HepG2 (cell line): ENCODE measurements around the gene CREB1. TPM values are rescaled to one million over a fixed set of nuclear protein-coding genes. Genes with fewer than 3 reads are reported as not detected.
A peak's percentile ranks its signal among the peaks of the same experiment; 100 is the strongest.

Experiments used
- CENPT ChIP-seq: sonication (generic); formaldehyde crosslinking; IDR thresholded peaks from 2 replicates; pipeline ENCODE4 v1.8.0; 2022; ENCODE audit warnings: low read depth, mild to moderate bottlenecking, moderate library complexity, missing genetic modification reagents
- ELF1 ChIP-seq: sonication (generic); formaldehyde crosslinking; IDR thresholded peaks from 2 replicates; pipeline ENCODE4 v1.4.0; 2020; ENCODE audit warnings: missing genetic modification reagents
- ISL2 ChIP-seq: sonication (generic); formaldehyde crosslinking; IDR thresholded peaks from 2 replicates; pipeline ENCODE4 v1.5.0; 2020; ENCODE audit warnings: missing genetic modification reagents
- NFE2 ChIP-seq: sonication (generic); formaldehyde crosslinking; IDR thresholded peaks from 2 replicates; pipeline ENCODE4 v1.4.0; 2020; ENCODE audit warnings: missing genetic modification reagents
- NFE2L2 ChIP-seq: fragments of 150-350 bp; IDR thresholded peaks from 2 replicates; pipeline ENCODE4 v1.6.1; 2014; ENCODE audit warnings: low read length
- RXRA ChIP-seq: sonication (generic); formaldehyde crosslinking; IDR thresholded peaks from 2 replicates; pipeline ENCODE4 v1.5.1; 2020; ENCODE audit warnings: missing genetic modification reagents
- SIX4 ChIP-seq: sonication (generic); formaldehyde crosslinking; IDR thresholded peaks from 2 replicates; pipeline ENCODE4 v1.4.0; 2020; ENCODE audit warnings: missing genetic modification reagents
- SMC3 ChIP-seq: IDR thresholded peaks from 2 replicates; pipeline ENCODE4 v1.6.1; 2011; ENCODE audit warnings: low read length, improper control_type of control experiment
- ZNF781 ChIP-seq: sonication (generic); formaldehyde crosslinking; IDR thresholded peaks from 2 replicates; pipeline ENCODE4 v1.5.1; 2020; ENCODE audit warnings: borderline replicate concordance, mild to moderate bottlenecking, missing genetic modification reagents; ENCODE audit errors: not compliant biosample characterization
- polyA plus RNA-seq, 8 experiments: library from polyadenylated mRNA; depleted of rRNA in 3 of 8; stranded (reverse) in 7 of 8; unstranded in 1 of 8; fragments of >200 nt; fragmentation: Illumina TruSeq in 4 of 8; extraction: Trizol in 4 of 8; gene quantifications; 2 replicates each; pipeline versions ENCODE4 v1.2.1 to v1.2.3, GENCODE V29; 2011 to 2016; ENCODE audit warnings: low read depth in 4 of 8, missing spikeins in 1 of 8, mixed read lengths in 1 of 8; ENCODE audit not compliant: insufficient read depth in 1 of 8
- total RNA-seq, 5 experiments: library from RNA; depleted of rRNA; stranded (reverse); fragments of >200 nt; fragmentation: Illumina TruSeq; extraction: Trizol; gene quantifications; 2 replicates each; pipeline ENCODE4 v1.2.3, GENCODE V29; 2016; ENCODE audit warnings: low read depth in 1 of 5
- TF ChIP-seq, protein P1 (sequence below): IDR thresholded peaks from 2 replicates; pipeline ENCODE4 v1.6.1; 2016; ENCODE audit warnings: mild to moderate bottlenecking
- TF ChIP-seq, protein P2 (sequence below): fragments of 450-650 bp; IDR thresholded peaks from 2 replicates; pipeline ENCODE4 v1.6.1; 2017; ENCODE audit warnings: mild to moderate bottlenecking
- TF ChIP-seq, protein P3 (sequence below), 2 experiments: fragments of 450-650 bp in 1 of 2; sonication (generic) in 1 of 2; formaldehyde crosslinking in 1 of 2; IDR thresholded peaks; 2 replicates each; pipeline versions ENCODE4 v1.6.1 to v1.8.0; 2016 to 2022; ENCODE audit warnings: antibody characterized with exemption in 1 of 2, mild to moderate bottlenecking in 1 of 2, missing genetic modification reagents in 1 of 2
- TF ChIP-seq, protein P4 (sequence below): sonication (generic); formaldehyde crosslinking; IDR thresholded peaks from 2 replicates; pipeline ENCODE4 v1.5.0; 2020; ENCODE audit warnings: mild to moderate bottlenecking, missing genetic modification reagents, moderate library complexity
- TF ChIP-seq, protein P5 (sequence below): sonication (generic); formaldehyde crosslinking; IDR thresholded peaks from 2 replicates; pipeline ENCODE4 v1.8.0; 2022; ENCODE audit warnings: missing genetic modification reagents, mild to moderate bottlenecking, borderline replicate concordance

CREB1 gene
- total and polyA plus RNA-seq, 2 of the 13 experiments (the other 11 are each of a cell fraction or from before 2014, with no cell fraction given): 51.8 to 51.9 TPM

DNA sequence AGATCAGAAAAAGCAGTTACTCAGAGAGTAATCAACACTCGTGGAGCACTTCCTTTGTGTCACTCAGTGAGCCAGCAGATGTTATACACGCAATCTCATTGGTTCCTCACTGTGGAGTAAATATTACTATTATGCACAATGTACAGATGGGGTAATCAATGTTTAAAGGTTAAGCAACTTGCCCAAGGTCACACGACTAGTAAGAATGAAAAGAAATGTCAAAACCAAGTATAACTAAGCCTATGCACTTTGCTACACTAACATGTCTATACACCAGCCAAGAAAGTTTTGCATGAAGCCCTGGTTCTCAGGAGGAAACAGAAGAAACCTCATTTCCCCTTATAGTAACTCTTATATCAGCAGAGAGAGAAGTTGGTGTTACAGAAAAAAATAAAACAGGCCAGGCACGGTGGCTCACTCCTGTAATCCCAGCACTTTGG is 90.0 kb downstream of the CREB1 start (continued):
- TF ChIP-seq ZNF781 (CRISPR knock-in tag): no peak
- TF ChIP-seq, protein P1, sequence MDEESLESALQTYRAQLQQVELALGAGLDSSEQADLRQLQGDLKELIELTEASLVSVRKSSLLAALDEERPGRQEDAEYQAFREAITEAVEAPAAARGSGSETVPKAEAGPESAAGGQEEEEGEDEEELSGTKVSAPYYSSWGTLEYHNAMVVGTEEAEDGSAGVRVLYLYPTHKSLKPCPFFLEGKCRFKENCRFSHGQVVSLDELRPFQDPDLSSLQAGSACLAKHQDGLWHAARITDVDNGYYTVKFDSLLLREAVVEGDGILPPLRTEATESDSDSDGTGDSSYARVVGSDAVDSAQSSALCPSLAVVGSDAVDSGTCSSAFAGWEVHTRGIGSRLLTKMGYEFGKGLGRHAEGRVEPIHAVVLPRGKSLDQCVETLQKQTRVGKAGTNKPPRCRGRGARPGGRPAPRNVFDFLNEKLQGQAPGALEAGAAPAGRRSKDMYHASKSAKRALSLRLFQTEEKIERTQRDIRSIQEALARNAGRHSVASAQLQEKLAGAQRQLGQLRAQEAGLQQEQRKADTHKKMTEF (CRISPR knock-in tag): peak; percentile 83
- TF ChIP-seq, protein P2, sequence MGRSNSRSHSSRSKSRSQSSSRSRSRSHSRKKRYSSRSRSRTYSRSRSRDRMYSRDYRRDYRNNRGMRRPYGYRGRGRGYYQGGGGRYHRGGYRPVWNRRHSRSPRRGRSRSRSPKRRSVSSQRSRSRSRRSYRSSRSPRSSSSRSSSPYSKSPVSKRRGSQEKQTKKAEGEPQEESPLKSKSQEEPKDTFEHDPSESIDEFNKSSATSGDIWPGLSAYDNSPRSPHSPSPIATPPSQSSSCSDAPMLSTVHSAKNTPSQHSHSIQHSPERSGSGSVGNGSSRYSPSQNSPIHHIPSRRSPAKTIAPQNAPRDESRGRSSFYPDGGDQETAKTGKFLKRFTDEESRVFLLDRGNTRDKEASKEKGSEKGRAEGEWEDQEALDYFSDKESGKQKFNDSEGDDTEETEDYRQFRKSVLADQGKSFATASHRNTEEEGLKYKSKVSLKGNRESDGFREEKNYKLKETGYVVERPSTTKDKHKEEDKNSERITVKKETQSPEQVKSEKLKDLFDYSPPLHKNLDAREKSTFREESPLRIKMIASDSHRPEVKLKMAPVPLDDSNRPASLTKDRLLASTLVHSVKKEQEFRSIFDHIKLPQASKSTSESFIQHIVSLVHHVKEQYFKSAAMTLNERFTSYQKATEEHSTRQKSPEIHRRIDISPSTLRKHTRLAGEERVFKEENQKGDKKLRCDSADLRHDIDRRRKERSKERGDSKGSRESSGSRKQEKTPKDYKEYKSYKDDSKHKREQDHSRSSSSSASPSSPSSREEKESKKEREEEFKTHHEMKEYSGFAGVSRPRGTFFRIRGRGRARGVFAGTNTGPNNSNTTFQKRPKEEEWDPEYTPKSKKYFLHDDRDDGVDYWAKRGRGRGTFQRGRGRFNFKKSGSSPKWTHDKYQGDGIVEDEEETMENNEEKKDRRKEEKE: no peak
- TF ChIP-seq, protein P3, sequence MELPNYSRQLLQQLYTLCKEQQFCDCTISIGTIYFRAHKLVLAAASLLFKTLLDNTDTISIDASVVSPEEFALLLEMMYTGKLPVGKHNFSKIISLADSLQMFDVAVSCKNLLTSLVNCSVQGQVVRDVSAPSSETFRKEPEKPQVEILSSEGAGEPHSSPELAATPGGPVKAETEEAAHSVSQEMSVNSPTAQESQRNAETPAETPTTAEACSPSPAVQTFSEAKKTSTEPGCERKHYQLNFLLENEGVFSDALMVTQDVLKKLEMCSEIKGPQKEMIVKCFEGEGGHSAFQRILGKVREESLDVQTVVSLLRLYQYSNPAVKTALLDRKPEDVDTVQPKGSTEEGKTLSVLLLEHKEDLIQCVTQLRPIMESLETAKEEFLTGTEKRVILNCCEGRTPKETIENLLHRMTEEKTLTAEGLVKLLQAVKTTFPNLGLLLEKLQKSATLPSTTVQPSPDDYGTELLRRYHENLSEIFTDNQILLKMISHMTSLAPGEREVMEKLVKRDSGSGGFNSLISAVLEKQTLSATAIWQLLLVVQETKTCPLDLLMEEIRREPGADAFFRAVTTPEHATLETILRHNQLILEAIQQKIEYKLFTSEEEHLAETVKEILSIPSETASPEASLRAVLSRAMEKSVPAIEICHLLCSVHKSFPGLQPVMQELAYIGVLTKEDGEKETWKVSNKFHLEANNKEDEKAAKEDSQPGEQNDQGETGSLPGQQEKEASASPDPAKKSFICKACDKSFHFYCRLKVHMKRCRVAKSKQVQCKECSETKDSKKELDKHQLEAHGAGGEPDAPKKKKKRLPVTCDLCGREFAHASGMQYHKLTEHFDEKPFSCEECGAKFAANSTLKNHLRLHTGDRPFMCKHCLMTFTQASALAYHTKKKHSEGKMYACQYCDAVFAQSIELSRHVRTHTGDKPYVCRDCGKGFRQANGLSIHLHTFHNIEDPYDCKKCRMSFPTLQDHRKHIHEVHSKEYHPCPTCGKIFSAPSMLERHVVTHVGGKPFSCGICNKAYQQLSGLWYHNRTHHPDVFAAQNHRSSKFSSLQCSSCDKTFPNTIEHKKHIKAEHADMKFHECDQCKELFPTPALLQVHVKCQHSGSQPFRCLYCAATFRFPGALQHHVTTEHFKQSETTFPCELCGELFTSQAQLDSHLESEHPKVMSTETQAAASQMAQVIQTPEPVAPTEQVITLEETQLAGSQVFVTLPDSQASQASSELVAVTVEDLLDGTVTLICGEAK (IDR thresholded peaks at IDR 0.05): no peak
- TF ChIP-seq, protein P3 (CRISPR knock-in tag; IDR thresholded peaks at IDR 0.05): no peak
- TF ChIP-seq ELF1 (CRISPR knock-in tag): no peak
- peak; percentile 39; the same call in 1 of the 2 replicates for TF ChIP-seq SMC3
- TF ChIP-seq, protein P4, sequence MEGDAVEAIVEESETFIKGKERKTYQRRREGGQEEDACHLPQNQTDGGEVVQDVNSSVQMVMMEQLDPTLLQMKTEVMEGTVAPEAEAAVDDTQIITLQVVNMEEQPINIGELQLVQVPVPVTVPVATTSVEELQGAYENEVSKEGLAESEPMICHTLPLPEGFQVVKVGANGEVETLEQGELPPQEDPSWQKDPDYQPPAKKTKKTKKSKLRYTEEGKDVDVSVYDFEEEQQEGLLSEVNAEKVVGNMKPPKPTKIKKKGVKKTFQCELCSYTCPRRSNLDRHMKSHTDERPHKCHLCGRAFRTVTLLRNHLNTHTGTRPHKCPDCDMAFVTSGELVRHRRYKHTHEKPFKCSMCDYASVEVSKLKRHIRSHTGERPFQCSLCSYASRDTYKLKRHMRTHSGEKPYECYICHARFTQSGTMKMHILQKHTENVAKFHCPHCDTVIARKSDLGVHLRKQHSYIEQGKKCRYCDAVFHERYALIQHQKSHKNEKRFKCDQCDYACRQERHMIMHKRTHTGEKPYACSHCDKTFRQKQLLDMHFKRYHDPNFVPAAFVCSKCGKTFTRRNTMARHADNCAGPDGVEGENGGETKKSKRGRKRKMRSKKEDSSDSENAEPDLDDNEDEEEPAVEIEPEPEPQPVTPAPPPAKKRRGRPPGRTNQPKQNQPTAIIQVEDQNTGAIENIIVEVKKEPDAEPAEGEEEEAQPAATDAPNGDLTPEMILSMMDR (CRISPR knock-in tag): no peak
- TF ChIP-seq NFE2L2: no peak
- no peak for TF ChIP-seq RXRA (CRISPR knock-in tag)
- TF ChIP-seq, protein P5, sequence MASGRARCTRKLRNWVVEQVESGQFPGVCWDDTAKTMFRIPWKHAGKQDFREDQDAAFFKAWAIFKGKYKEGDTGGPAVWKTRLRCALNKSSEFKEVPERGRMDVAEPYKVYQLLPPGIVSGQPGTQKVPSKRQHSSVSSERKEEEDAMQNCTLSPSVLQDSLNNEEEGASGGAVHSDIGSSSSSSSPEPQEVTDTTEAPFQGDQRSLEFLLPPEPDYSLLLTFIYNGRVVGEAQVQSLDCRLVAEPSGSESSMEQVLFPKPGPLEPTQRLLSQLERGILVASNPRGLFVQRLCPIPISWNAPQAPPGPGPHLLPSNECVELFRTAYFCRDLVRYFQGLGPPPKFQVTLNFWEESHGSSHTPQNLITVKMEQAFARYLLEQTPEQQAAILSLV (CRISPR knock-in tag): no peak
- no peak for TF ChIP-seq CENPT (CRISPR knock-in tag)
- peak; percentile 76 for TF ChIP-seq ISL2 (CRISPR knock-in tag)
- no peak for TF ChIP-seq NFE2 (CRISPR knock-in tag)
- TF ChIP-seq SIX4: no peak
